Raji (cell line): ENCODE measurements around the gene PLCB2.

Experiments used
- POLR2A ChIP-seq: IDR thresholded peaks from 2 replicates; pipeline ENCODE4 v1.6.1; 2011; ENCODE audit warnings: low read depth, low read length, control low read depth; ENCODE audit not compliant: insufficient read depth

The PLCB2 gene

GRCh38 chr15:40323953-40324937 lies 16.5 kb upstream of the PLCB2 start:
- no peak for TF ChIP-seq POLR2A

- 0 out of 2 replicates have a peak, but pooled peaks have one; percentile 38 for TF ChIP-seq POLR2A
Observed at GRCh38 chr15:40323239-40323952, 15.7 kb upstream of the PLCB2 start, which contains the start of gene INAFM2. TSS of gene INAFM2 (plus strand) at chr15:40323692. CDS start at chr15:40324056, 364 bp downstream.

DNA sequence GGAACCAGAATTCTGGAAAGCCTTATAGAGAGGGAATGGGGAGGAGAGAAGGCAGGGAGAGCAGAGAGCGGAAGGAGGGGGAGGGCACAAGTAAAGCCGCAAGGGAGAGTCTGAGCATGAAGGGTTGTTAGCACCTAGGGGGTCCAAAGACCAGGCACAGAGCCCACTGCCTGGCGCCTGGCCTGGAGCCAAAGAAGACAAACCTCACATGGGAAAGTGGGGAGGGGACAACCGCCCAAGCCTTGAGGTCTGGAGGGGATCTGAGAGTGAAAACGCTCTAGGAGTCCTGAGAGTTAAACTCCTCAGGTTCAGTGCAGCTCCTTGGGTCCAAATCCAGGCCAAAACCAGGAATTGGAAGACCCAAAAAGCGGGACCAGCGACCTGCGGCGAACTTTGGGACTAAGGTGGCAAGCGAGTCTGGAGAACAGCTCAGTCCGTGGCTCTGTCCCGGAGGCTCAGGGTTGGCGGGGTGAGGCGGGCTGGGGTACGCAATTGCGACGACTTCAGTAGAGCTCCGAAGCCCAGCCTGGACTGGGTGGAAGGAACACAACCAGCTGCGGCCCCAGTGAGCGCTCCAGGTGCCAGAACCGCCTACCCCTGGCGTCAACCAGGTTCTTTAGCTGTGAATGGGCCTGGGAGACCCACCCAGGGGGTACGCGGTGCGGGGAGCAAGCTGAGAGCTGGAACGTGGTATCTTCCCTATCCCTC lies 14.9 kb upstream of the PLCB2 start:
- no peak for TF ChIP-seq POLR2A

DNA sequence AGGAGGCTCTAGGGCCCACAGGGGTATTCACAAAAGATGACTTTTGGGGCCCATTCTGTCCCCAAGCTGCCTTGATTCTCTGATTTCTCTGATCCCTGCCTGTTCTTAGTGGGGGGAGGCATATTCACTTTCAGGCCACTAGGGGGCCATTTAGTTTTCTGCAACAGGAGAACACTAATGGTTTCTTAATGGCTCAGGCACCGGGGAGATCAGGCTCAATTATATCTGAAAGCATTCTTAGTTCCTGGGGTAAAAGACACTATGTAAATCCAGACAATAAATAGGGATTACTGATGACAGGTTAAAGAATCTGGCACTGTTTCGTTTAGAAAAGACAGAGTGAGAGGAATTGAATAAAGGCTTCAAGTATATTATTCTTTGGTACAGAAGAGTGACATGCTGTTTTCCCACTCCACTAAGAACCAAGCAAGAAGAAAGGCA lies 13.2 kb upstream of the PLCB2 start:
- TF ChIP-seq POLR2A = no peak

DNA sequence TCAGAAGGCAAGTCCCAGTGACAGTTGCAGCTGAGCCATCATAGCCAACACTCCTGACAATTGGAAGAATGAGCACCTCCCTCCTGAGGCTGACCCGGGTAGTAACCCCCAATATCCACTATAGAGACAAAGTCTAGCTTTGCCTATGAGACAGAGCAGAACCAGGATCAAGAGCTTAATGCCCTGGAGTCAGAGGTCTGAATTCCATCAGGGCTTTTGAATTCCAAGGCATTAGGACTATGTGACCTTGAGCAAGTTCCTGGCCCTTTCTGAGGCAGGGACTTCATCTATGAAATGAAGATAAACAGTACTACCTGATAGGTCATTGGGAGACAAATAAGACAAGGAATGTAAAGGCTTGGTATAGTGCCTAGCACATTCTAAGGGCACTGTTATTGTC lies 12.7 kb upstream of the PLCB2 start:
- no peak for TF ChIP-seq POLR2A

DNA sequence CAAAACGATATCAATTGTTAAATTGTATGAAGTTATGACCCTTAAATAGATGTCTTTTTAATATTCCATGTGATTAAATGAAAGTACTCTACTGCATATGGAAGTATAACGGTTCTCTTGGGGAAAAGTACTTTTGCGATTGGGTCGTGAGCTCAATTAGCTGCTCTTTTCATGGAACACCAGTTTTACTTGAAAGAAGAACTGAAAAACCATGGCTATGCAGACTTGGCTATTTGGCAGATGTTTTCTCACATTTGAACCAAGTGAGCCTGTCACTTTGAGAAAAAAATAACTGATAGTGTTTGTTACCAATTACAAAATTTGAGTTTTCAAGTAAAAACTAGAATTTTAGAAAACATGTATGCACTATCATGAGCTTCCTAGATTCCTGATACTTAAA lies 9.8 kb upstream of the PLCB2 start:
- TF ChIP-seq POLR2A = no peak

- no peak for TF ChIP-seq POLR2A
Observed at GRCh38 chr15:40316931-40317330, 9.2 kb upstream of the PLCB2 start.

DNA sequence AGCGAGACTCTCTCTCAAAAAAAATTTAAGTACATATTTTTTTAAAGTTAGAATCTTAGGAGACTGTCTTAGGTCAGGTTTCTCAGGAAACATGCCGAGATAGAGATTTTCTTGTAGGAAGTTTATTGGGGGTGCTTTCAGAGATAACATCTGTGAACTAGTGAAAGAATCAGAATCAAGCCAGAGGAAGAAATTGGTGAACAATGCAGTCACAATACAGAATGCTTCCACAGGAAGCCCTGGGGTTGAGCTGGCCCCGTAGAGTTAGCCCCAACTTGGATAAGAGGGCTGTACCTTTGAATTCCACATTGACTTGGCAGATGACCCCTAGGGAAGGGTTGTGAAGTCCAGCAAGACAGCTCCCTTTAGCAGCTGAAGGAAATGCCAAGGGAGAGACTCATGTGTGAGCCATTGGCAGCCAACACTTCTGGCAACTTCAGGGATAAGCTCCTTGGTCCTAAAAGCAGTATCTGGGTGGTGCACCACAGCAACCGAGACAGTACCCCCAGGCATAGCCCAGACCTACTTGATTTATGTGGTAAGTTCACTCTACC lies 7.1 kb upstream of the PLCB2 start:
- TF ChIP-seq POLR2A = no peak

DNA sequence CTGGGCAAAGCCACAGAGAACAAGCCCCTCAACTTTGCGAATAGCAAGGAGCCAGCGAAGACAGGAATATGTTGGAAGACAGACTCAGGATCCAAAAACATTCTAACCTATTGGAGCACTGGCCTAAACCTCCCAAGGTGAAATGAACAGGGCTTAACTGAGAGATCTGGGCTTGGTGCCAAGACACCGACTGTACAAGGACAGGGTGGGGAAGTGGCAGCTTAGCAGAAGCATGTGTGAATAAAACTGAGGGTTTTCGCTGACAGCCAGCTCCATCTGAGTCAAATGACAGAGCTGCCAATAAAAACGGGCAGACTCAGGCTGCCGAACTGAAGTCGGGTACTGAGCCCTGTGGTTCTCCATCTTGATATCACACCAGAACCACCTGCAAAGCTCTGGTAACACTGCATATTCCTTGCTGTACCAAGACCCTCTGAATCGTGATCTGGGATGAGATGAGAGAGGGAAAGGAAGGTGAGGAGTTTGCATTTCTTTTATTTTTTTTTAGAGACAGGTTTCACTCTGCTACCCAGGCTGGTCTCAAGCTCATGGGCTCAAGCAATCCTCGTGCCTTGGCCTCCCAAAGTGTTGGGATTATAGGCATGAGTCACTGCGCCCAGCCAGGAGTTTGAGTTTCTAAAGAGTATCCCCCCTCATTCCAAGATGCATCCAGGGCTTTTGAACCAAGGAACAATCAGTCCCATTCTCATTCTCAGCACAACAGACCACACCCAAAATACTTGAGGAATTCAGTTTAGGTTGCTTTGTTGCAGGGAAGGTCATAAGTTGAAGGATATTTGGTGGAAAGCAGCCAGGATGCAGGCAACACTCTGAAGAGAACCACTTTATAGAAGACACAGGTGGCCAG lies 6.0 kb upstream of the PLCB2 start:
- no peak for TF ChIP-seq POLR2A

- TF ChIP-seq POLR2A = no peak
Observed at GRCh38 chr15:40312370-40313158, 4.8 kb upstream of the PLCB2 start.

GRCh38 chr15:40310993-40311392 lies 3.3 kb upstream of the PLCB2 start:
- TF ChIP-seq POLR2A = no peak

GRCh38 chr15:40310001-40310959 lies 2.5 kb upstream of the PLCB2 start:
- no peak for TF ChIP-seq POLR2A
